ENCODE measurements around the gene RSKR.

DNA sequence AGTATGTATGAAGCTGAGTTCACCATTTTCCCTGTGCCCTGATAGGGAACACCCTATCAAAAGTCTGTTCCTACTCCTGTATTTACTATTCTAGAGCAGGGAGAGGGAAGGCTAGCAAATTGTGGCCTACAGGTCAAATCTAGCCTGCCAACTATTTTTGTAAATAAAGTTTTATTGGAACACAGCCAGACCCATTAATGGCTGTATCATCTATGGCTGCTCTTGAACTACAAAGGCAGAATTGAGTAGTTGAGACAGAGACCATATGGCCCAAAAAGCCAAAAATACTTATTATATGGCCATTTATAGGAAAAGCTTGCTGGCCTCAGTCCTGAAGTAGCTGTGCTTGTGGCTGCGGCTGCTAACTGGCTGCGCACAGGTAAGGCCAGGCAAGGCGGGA, 33.0 kb downstream of the RSKR start:
- TF ChIP-seq, protein P1, sequence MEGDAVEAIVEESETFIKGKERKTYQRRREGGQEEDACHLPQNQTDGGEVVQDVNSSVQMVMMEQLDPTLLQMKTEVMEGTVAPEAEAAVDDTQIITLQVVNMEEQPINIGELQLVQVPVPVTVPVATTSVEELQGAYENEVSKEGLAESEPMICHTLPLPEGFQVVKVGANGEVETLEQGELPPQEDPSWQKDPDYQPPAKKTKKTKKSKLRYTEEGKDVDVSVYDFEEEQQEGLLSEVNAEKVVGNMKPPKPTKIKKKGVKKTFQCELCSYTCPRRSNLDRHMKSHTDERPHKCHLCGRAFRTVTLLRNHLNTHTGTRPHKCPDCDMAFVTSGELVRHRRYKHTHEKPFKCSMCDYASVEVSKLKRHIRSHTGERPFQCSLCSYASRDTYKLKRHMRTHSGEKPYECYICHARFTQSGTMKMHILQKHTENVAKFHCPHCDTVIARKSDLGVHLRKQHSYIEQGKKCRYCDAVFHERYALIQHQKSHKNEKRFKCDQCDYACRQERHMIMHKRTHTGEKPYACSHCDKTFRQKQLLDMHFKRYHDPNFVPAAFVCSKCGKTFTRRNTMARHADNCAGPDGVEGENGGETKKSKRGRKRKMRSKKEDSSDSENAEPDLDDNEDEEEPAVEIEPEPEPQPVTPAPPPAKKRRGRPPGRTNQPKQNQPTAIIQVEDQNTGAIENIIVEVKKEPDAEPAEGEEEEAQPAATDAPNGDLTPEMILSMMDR (IDR thresholded peaks at IDR 0.05), result no peak
- TF ChIP-seq EP300 (IDR thresholded peaks at IDR 0.05) (no peak), POLR2A (IDR thresholded peaks at IDR 0.05) (no peak), POLR2AphosphoS5 (IDR thresholded peaks at IDR 0.05) (no peak)
